HFF-Myc (cell line): ENCODE data around the gene COX8C.

Experiments
- DNase-seq: peaks from one replicate; pipeline ENCODE4 v3.0.0-alpha.2; 2011; ENCODE audit warnings: low read depth; ENCODE audit errors: extremely low read depth
- H3K4me3 ChIP-seq: replicated peaks from 2 replicates; pipeline ENCODE4 v1.5.1; 2011; ENCODE audit warnings: low read depth, mild to moderate bottlenecking, control low read depth, low read length
- CTCF ChIP-seq: IDR thresholded peaks from 2 replicates; pipeline ENCODE4 v1.5.1; 2012; ENCODE audit warnings: mild to moderate bottlenecking, low read depth, low read length, control low read depth; ENCODE audit errors: missing control alignments

Gene COX8C

DNA sequence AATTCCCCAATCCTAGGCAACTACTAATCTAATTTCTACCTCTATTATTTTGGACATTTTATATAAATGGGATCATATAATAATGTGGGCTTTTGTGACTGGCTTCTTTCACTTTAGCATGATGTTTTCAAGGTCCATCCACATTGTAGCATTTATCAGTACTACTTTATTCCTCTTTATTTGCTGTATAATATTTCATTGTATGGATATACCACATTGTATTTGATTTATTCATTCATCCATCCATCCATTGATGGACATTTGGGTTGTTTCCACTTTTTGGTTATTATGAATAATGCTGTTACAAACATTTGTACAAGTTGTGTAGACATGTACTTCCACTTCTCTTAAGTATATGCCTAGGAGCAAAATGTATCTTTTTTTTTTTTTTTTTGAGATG lies 31.4 kb upstream of the COX8C start:
- H3K4me3 ChIP-seq, result no peak overlapping the region
- DNase-seq, result no peak
- no peak for TF ChIP-seq CTCF

GRCh38 chr14:93316716-93317115 lies 30.3 kb upstream of the COX8C start:
- H3K4me3 ChIP-seq, result no peak overlapping the region
- DNase-seq, result no peak
- no peak for TF ChIP-seq CTCF

GRCh38 chr14:93317210-93317874 lies 29.6 kb upstream of the COX8C start:
- no peak for DNase-seq
- no peak overlapping the region for H3K4me3 ChIP-seq
- no peak for TF ChIP-seq CTCF

DNA sequence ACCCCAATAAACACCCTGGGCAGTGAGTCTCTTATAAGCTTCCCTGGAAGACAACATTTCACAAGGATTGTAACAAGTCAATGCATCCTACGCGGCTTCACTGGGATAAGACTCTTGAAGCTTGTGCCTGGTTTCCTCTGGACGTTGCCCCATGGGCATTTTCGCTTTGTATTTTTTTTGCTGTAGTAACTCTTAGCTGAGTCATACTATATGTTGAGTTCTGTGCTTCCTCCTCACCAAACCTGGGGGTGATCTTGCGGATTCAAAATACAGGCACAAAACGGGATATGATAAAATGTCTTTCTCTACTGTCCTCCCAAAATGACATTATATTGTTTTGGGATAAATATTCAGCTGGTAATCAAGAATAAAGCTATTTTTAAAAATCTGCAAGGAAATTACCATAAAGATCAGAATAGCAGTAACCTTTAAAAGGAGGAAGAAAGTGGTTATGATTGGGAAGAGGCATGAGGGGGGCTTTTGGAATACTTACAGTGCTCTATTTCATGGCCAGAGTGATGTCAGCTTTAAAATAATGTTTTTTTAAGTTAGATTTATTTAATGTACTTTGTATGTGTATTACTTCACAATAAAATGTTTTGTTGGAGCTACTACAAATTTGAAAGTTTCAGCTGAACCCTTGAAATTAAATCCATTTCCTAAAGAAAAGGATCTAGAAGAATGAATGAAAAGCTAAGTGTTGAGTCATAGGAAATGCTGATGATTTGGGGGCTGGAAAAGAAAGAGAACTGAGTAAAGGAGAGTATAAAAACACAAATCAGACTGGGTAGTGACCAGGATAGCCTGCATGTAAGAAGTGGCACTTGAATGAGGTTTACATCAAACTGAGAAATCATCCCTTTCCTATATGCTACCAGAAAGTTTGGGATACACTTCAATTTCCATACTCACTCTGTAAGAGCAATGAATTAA lies 28.8 kb upstream of the COX8C start:
- no peak overlapping the region for H3K4me3 ChIP-seq
- DNase-seq, result no peak
- TF ChIP-seq CTCF, result no peak

DNA sequence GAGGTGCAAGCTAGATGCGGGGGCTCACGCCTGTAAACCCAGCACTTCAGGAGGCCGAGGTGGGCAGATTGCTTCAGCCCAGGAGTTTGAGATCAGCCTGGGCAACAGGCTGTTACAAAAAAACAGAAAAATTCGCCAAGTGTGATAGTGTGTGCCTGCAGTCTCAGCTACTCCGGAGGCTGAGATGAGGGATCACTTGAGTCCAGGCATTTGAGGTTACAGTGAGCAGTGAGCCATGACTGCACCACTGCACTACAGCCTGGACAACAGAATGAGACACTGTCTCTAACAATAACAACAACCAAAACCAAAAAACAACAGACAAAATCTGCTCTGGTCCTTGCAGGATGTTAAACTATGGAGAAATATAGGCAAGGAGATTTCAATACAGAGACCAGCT lies 28.1 kb upstream of the COX8C start:
- no peak for TF ChIP-seq CTCF
- DNase-seq, result no peak
- no peak overlapping the region for H3K4me3 ChIP-seq

DNA sequence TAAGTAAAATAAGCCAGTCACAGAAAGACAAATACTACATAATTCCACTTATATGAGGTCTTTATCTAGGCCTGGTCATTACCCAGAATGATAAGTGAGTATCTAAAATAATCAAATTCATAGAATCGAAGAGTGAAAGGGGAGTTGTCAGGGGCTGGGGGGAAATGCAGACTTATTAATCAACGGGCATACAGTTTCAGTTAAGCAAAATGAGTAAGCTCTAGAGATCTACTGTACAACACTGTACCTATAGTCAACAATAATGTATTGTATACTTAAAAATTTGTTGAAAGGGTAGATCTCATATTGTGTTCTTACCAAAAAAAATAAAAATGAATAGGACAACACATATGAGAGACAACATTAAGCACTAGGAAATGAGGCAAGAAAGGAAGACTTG lies 27.5 kb upstream of the COX8C start:
- H3K4me3 ChIP-seq, result no peak overlapping the region
- no peak for TF ChIP-seq CTCF
- DNase-seq, result no peak
